Caco-2 (cell line): Measurements from ENCODE around the gene JPT2. TPM values are rescaled to one million over a fixed set of nuclear protein-coding genes. Genes with fewer than 3 reads are reported as not detected.
"Not testable (repeated sequence)": the region's sequence is repeated elsewhere in the genome, so short reads cannot be mapped to it uniquely, and the experiment has no call there.

ENCODE experiments used
- BruUV-seq: library from RNA; stranded (reverse); fragments of 400-500 nt; replicated peaks from 2 replicates; lab custom pipeline; 2021; lab: Mats Ljungman, UMichigan
- CTCF ChIA-PET: fragments of 300-600 bp; sonication (Branson Sonifier 250); formaldehyde crosslinking; loops from one replicate; lab custom pipeline; 2022; ENCODE audit warnings: antibody characterized with exemption; lab: Charles Lee
- POLR2A ChIA-PET: fragments of 300-600 bp; sonication (Branson Sonifier 250); formaldehyde crosslinking; loops from one replicate; lab custom pipeline; 2022; ENCODE audit warnings: antibody characterized with exemption; lab: Charles Lee
- DNase-seq, 2 experiments: peaks; one replicate each; pipeline versions ENCODE4 v3.0.0 to v3.0.0-alpha.2; 2020 to 2022
- H3K27me3 ChIP-seq: replicated peaks from 2 replicates; pipeline ENCODE4 v1.6.0; 2011; ENCODE audit warnings: low read length; ENCODE audit not compliant: control insufficient read depth, insufficient read depth
- H3K36me3 ChIP-seq: 2 replicates; pipeline ENCODE4 v1.5.1; 2011; ENCODE audit warnings: low read length; ENCODE audit not compliant: control insufficient read depth, insufficient read depth
- H3K4me1 ChIP-seq: fragments of 250-450 bp; sonication (Bioruptor Pico); 2 replicates; pipeline ENCODE4 v1.5.1; 2020; ENCODE audit warnings: mild to moderate bottlenecking
- H3K4me3 ChIP-seq: 2 replicates; pipeline ENCODE4 v1.5.1; 2011; ENCODE audit warnings: low read depth, mild to moderate bottlenecking, control low read depth, low read length
- H3K9me3 ChIP-seq: fragments of 250-450 bp; sonication (Bioruptor Pico); 2 replicates; pipeline ENCODE4 v1.5.1; 2020; ENCODE audit warnings: mild to moderate bottlenecking, moderate library complexity
- H3K27ac Mint-ChIP-seq: one replicate; pipeline ENCODE4 v1.8.0; 2022; ENCODE audit warnings: mixed read lengths; ENCODE audit not compliant: unreplicated experiment
- H3K27me3 Mint-ChIP-seq: one replicate; pipeline ENCODE4 v1.8.0; 2022; ENCODE audit warnings: mixed read lengths; ENCODE audit not compliant: insufficient read depth, unreplicated experiment
- H3K36me3 Mint-ChIP-seq: one replicate; pipeline ENCODE4 v1.8.0; 2022; ENCODE audit warnings: mild to moderate bottlenecking, mixed read lengths; ENCODE audit not compliant: insufficient read depth, unreplicated experiment
- H3K4me1 Mint-ChIP-seq: one replicate; pipeline ENCODE4 v1.8.0; 2022; ENCODE audit warnings: low read depth, mixed read lengths; ENCODE audit not compliant: unreplicated experiment
- H3K4me3 Mint-ChIP-seq: one replicate; pipeline ENCODE4 v1.8.0; 2022; ENCODE audit warnings: mild to moderate bottlenecking, moderate library complexity, mixed read lengths; ENCODE audit not compliant: unreplicated experiment
- H3K9me3 Mint-ChIP-seq: one replicate; pipeline ENCODE4 v1.8.0; 2022; ENCODE audit warnings: mixed read lengths; ENCODE audit not compliant: unreplicated experiment
- CTCF ChIP-seq, 2 experiments: fragments of 200-600 bp in 1 of 2; IDR thresholded peaks; 1 replicate in 1 of 2; 2 replicates in 1 of 2; pipeline versions ENCODE4 v1.5.1 to v1.8.0; 2011 to 2022; ENCODE audit warnings: antibody characterized with exemption in 1 of 2, control low read depth in 1 of 2, inconsistent platforms in 1 of 2, low read depth in 1 of 2, low read length in 1 of 2, mild to moderate bottlenecking in 1 of 2, moderate library complexity in 1 of 2; ENCODE audit not compliant: insufficient read depth in 1 of 2, severe bottlenecking in 1 of 2, unreplicated experiment in 1 of 2
- intact Hi-C: fragments of 100-400 bp; cut with micrococcal nuclease; formaldehyde crosslinking; loops from one replicate; pipeline ENCODE4 v1.10.0; 2022; ENCODE audit not compliant: unreplicated experiment
- total RNA-seq: library from RNA; stranded (reverse); gene quantifications from 2 replicates; pipeline ENCODE4 v1.2.3, GENCODE V29; 2022

The JPT2 gene
- total RNA-seq, 1 experiment from 2014 or later, result 178 TPM

- CTCF ChIA-PET, result no interaction called here
- Mint-ChIP-seq H3K27ac (no peak overlapping the region), H3K27me3 (no peaks in the 10 kb centered on the region)
Observed at GRCh38 chr16:1713933-1714332, 35.9 kb downstream of the JPT2 start.

DNA sequence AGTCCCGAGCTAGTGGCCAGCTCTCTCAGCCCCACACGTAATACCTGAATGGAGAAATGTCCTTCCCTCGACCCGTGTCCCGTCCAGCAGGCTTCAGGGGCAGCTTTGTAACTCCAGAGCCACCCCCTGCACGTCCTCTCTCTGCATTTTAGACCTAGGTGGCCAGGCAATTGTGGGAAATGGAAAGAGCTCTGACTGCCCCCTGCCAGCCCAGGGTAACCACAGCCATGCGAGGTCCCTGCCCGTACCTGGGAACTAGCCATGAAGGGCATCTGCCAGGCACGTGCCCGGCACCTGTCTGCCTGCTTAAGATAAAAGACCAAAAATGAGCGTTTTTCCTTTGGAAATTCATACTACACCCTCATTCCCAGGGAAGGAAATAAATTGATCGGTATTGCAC is 37.1 kb downstream of the JPT2 start:
- POLR2A ChIA-PET, result no interaction called here
- CTCF ChIA-PET, result no interaction called here

More at GRCh38 chr16:1713933-1714332, 35.9 kb downstream of the JPT2 start:
- intact Hi-C loops, result no loop called here
- no peaks in the 10 kb centered on the region for H3K36me3 Mint-ChIP-seq
- Histone ChIP-seq H3K4me1 (no peaks in the 10 kb centered on the region), H3K27me3 (no peaks in the 10 kb centered on the region), H3K9me3 (no peaks in the 10 kb centered on the region), H3K4me3 (no peak overlapping the region), H3K36me3 (no peaks in the 10 kb centered on the region)
- no peaks in the 10 kb centered on the region for H3K9me3 Mint-ChIP-seq
- no peak for TF ChIP-seq CTCF (IDR thresholded peaks at IDR 0.05; ENCODE audit: insufficient read depth in 1 of 2, low read depth in 1 of 2, low read length in 1 of 2, severe bottlenecking in 1 of 2, unreplicated experiment in 1 of 2)
- H3K4me3 Mint-ChIP-seq, result no peak overlapping the region
- POLR2A ChIA-PET, result no interaction called here
- no TSS peak for BruUV-seq
- no peak for DNase-seq
- no peaks in the 10 kb centered on the region for H3K4me1 Mint-ChIP-seq

GRCh38 chr16:1718236-1718635 is 40.2 kb downstream of the JPT2 start:
- H3K27me3 Mint-ChIP-seq, DNase-seq, H3K27me3 ChIP-seq, intact Hi-C loops, H3K9me3 Mint-ChIP-seq, BruUV-seq, H3K4me1 ChIP-seq, H3K4me1 Mint-ChIP-seq, H3K4me3 ChIP-seq, H3K9me3 ChIP-seq, H3K27ac Mint-ChIP-seq, H3K4me3 Mint-ChIP-seq, CTCF ChIA-PET, H3K36me3 ChIP-seq, POLR2A ChIA-PET: not testable (repeated sequence)
- peaks cover 19% of the 10 kb centered on the region for H3K36me3 Mint-ChIP-seq

More for the DNA sequence above, 37.1 kb downstream of the JPT2 start:
- H3K4me3 ChIP-seq, result no peak overlapping the region
- BruUV-seq, result no TSS peak
- no peak overlapping the region for H3K4me3 Mint-ChIP-seq
- intact Hi-C loops, result no loop called here
- H3K27me3 ChIP-seq, result no peaks in the 10 kb centered on the region
- peaks cover 8% of the 10 kb centered on the region for H3K36me3 Mint-ChIP-seq
- no peak for TF ChIP-seq CTCF (IDR thresholded peaks at IDR 0.05; ENCODE audit: insufficient read depth in 1 of 2, low read depth in 1 of 2, low read length in 1 of 2, severe bottlenecking in 1 of 2, unreplicated experiment in 1 of 2)
- DNase-seq, result no peak
- no peaks in the 10 kb centered on the region for H3K36me3 ChIP-seq
- no peak overlapping the region for H3K27ac Mint-ChIP-seq
- H3K4me1 ChIP-seq, result no peaks in the 10 kb centered on the region
- no peaks in the 10 kb centered on the region for H3K9me3 ChIP-seq
- no peaks in the 10 kb centered on the region for H3K9me3 Mint-ChIP-seq
- no peaks in the 10 kb centered on the region for H3K27me3 Mint-ChIP-seq
- H3K4me1 Mint-ChIP-seq, result no peaks in the 10 kb centered on the region

GRCh38 chr16:1719559-1720229 is 41.6 kb downstream of the JPT2 start:
- not testable (repeated sequence) for BruUV-seq

More at GRCh38 chr16:1719559-1720229, 41.6 kb downstream of the JPT2 start:
- H3K36me3 ChIP-seq, H3K4me3 Mint-ChIP-seq, H3K27me3 Mint-ChIP-seq, H3K9me3 ChIP-seq, intact Hi-C loops, H3K4me1 ChIP-seq, H3K4me1 Mint-ChIP-seq, CTCF ChIA-PET, H3K27ac Mint-ChIP-seq, H3K9me3 Mint-ChIP-seq, H3K4me3 ChIP-seq, H3K27me3 ChIP-seq: not testable (repeated sequence)
- POLR2A ChIA-PET, result interaction anchor here (1.0 kb wide), 1 partner anchor 14 kb away, joined by 3 read pairs; the partner anchor contains the start of gene MAPK8IP3
- H3K36me3 Mint-ChIP-seq, result peaks cover 19% of the 10 kb centered on the region
- DNase-seq, result peak in 1 of 2 experiments; percentile 9
